Measurements from ENCODE around the gene SLC35A5.

SLC35A5 gene

DNA sequence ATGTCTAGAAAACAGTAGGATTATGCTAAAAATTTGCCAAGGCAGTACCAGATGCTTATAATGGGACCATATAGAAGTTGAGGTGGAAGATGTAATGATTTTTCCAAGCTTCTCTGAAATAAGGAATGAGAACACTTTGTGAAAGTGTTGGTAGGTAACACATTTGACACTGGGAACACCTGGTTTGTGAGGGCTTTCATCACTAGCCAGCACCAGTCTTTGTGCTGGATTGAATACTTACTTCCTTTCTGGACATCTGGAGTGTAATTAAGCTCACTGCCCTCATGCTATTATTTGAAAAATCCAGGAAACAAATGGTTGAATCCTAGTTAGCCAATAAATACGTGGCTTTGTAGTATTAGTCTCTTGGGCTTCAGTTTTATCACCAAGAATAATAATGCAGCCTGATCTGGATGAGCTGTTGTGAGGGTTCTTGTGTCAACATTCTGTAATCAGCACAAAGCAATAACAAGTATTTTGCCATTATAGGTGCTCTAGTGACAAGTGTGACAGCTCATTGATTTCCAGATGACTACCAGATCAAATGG lies 66.1 kb downstream of the SLC35A5 start:
- DNase-seq, result no peak

GRCh38 chr3:112629425-112629824 lies 67.6 kb downstream of the SLC35A5 start:
- DNase-seq, result no peak

DNA sequence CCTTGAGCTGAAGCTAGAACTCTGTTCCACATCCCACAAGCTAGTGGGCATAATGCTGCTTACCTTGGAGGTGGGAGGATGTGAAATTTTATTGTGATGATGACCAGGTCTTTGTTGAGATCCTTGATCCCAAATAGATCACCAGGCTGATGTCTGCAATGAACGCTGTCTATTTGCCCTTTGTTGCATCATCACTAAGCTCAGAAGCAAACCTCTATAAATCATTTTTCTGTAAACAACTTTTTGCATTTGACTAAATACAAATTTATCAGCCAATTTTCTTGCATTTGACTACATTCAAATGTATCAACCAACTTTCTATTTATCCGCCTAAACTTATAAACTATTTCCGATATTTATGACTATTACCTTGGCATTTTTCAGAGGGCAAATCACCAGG lies 69.4 kb downstream of the SLC35A5 start:
- DNase-seq, result no peak

GRCh38 chr3:112632596-112632995 lies 70.8 kb downstream of the SLC35A5 start:
- DNase-seq, result no peak

GRCh38 chr3:112633191-112633590 lies 71.3 kb downstream of the SLC35A5 start:
- no peak for DNase-seq

GRCh38 chr3:112633757-112634156 lies 71.9 kb downstream of the SLC35A5 start:
- DNase-seq, result no peak

DNA sequence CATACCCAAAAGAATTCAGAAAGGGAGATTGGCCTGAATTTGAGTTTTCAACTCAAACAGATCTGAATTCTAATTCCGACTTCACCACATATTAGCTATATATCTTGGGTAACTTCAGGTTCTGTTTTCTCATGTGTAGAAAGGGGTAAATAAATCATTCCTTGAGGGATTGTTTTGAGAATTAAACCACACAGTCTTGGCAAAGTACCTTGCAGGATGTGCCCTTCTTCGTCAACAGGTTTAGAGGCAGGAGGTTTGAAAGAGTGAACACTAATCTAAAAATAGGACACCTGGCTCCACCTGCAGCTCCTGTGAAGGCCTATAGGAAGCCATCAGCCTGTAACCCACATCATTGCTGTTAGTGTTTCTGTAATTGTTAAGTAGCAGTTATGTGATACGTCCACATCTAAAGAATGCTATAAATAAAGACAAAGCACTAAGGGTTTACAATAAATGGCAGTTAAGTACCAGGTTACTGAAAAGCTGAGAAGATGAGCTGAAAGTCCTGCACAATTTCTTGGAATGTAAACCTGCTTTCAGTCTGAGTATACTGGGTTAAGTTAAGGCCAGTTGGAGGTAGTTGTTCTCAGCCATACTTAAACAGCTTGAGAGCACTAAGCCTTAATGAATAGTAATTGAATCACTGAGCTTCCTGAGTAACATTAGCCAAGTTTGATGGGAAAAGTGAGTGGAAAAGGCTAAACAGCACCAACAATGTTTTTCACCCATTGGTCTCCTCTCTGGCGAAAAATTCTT lies 73.1 kb downstream of the SLC35A5 start:
- no peak for DNase-seq

Measured in SIG-M5 (cell line).